GM23338 (cell line): ENCODE data around the gene SPATA20. TPM values are rescaled to one million over a fixed set of nuclear protein-coding genes. Genes with fewer than 3 reads are reported as not detected.

Experiments
- ATAC-seq: fragments of 200-7000 bp; cut with Tn5 transposase; 3 replicates; pipeline ENCODE4 v1.9.1; 2020
- DNase-seq: peaks from one replicate; pipeline ENCODE4 v3.0.0-alpha.2; 2015; ENCODE audit warnings: low spot score
- H2AFZ ChIP-seq: fragments of 200-600 bp; sonication (generic); 2 replicates; pipeline ENCODE4 v1.8.0; 2016; ENCODE audit warnings: antibody characterized with exemption, mild to moderate bottlenecking, moderate library complexity
- H3F3A ChIP-seq: fragments of 200-600 bp; sonication (generic); replicated peaks from 2 replicates; pipeline ENCODE4 v1.8.0; 2017; ENCODE audit warnings: antibody characterized with exemption, mixed run types, low read depth
- H3K27ac ChIP-seq: fragments of 200-600 bp; sonication (generic); 2 replicates; pipeline ENCODE4 v1.6.1; 2016; ENCODE audit warnings: low read depth
- H3K27me3 ChIP-seq: fragments of 200-600 bp; sonication (generic); 2 replicates; pipeline ENCODE4 v1.8.0; 2016; ENCODE audit warnings: mild to moderate bottlenecking, mixed run types, moderate library complexity; ENCODE audit not compliant: insufficient read depth
- H3K36me3 ChIP-seq: fragments of 200-600 bp; sonication (generic); 2 replicates; pipeline ENCODE4 v1.8.0; 2016; ENCODE audit warnings: mild to moderate bottlenecking; ENCODE audit not compliant: insufficient read depth
- H3K4me1 ChIP-seq: fragments of 200-600 bp; sonication (generic); 2 replicates; pipeline ENCODE4 v1.8.0; 2016; ENCODE audit warnings: mild to moderate bottlenecking, moderate library complexity; ENCODE audit not compliant: insufficient read depth
- H3K4me2 ChIP-seq: fragments of 200-600 bp; sonication (generic); 2 replicates; pipeline ENCODE4 v1.7.1; 2017; ENCODE audit warnings: mixed run types
- H3K4me3 ChIP-seq: fragments of 200-600 bp; sonication (generic); 2 replicates; pipeline ENCODE4 v1.6.1; 2016; ENCODE audit warnings: mixed run types
- H3K79me2 ChIP-seq: fragments of 200-600 bp; sonication (generic); replicated peaks from 2 replicates; pipeline ENCODE4 v1.8.0; 2017; ENCODE audit warnings: mild to moderate bottlenecking; ENCODE audit not compliant: insufficient read depth
- H3K9me2 ChIP-seq: fragments of 200-600 bp; sonication (generic); 2 replicates; pipeline ENCODE4 v1.8.0; 2017; ENCODE audit not compliant: insufficient read depth
- H4K20me1 ChIP-seq: fragments of 200-600 bp; sonication (generic); replicated peaks from 2 replicates; pipeline ENCODE4 v1.8.0; 2017; ENCODE audit warnings: mild to moderate bottlenecking; ENCODE audit not compliant: insufficient read depth
- H3K27ac Mint-ChIP-seq: 2 replicates; pipeline ENCODE4 v1.8.0; 2020; ENCODE audit warnings: inconsistent platforms, mild to moderate bottlenecking, moderate library complexity, mixed read lengths
- H3K27me3 Mint-ChIP-seq: 3 replicates; pipeline ENCODE4 v1.8.0; 2022; ENCODE audit warnings: low read depth, mild to moderate bottlenecking, moderate library complexity, mixed read lengths, inconsistent platforms; ENCODE audit not compliant: insufficient read depth, poor library complexity
- H3K36me3 Mint-ChIP-seq: 3 replicates; pipeline ENCODE4 v1.8.0; 2021; ENCODE audit warnings: low read depth, mild to moderate bottlenecking, inconsistent platforms, moderate library complexity, mixed read lengths
- H3K4me1 Mint-ChIP-seq: 3 replicates; pipeline ENCODE4 v1.8.0; 2020; ENCODE audit warnings: mild to moderate bottlenecking, inconsistent platforms, mixed read lengths
- H3K4me3 Mint-ChIP-seq: 3 replicates; pipeline ENCODE4 v1.8.0; 2021; ENCODE audit warnings: moderate library complexity, mild to moderate bottlenecking, inconsistent platforms, mixed read lengths
- H3K9me3 Mint-ChIP-seq: 3 replicates; pipeline ENCODE4 v1.8.0; 2020; ENCODE audit warnings: moderate library complexity, mild to moderate bottlenecking, inconsistent platforms, mixed read lengths
- CTCF ChIP-seq, 2 experiments: fragments of 200-600 bp in 1 of 2; sonication (generic) in 1 of 2; conservative IDR thresholded peaks; 2 replicates each; pipeline versions ENCODE4 v1.5.1 to v1.6.1; 2016 to 2017; ENCODE audit warnings: antibody characterized with exemption in 2 of 2, low read depth in 2 of 2, mild to moderate bottlenecking in 2 of 2, moderate library complexity in 1 of 2
- EZH2 ChIP-seq: fragments of 200-600 bp; sonication (generic); IDR thresholded peaks from one replicate; pipeline ENCODE4 v1.8.0; 2017; ENCODE audit warnings: antibody characterized with exemption, mild to moderate bottlenecking, low read depth; ENCODE audit not compliant: unreplicated experiment
- JUNB ChIP-seq: IDR thresholded peaks from one replicate; pipeline ENCODE4 v1.6.1; 2016; ENCODE audit warnings: antibody characterized with exemption; ENCODE audit not compliant: unreplicated experiment
- NANOG ChIP-seq: IDR thresholded peaks from 2 replicates; pipeline ENCODE4 v1.6.1; 2016; ENCODE audit warnings: antibody characterized with exemption, borderline replicate concordance
- POLR2AphosphoS5 ChIP-seq: IDR thresholded peaks from 2 replicates; pipeline ENCODE4 v1.6.1; 2016; ENCODE audit warnings: antibody characterized with exemption, low read depth
- STAT1 ChIP-seq: IDR thresholded peaks from one replicate; pipeline ENCODE4 v1.6.1; 2016; ENCODE audit warnings: antibody characterized with exemption; ENCODE audit not compliant: unreplicated experiment
- ZNF114 ChIP-seq: fragments of 250-450 bp; sonication (Bioruptor Pico); IDR thresholded peaks from 2 replicates; pipeline ENCODE4 v1.5.0; 2020; ENCODE audit warnings: mild to moderate bottlenecking, moderate library complexity
- ZNF331 ChIP-seq: fragments of 250-450 bp; sonication (Bioruptor Pico); IDR thresholded peaks from 2 replicates; pipeline ENCODE4 v1.5.0; 2020; ENCODE audit warnings: low read depth, mild to moderate bottlenecking, moderate library complexity
- ZNF462 ChIP-seq: fragments of 250-450 bp; sonication (Bioruptor Pico); IDR thresholded peaks from 2 replicates; pipeline ENCODE4 v1.5.0; 2020; ENCODE audit warnings: mild to moderate bottlenecking, moderate library complexity
- polyA plus RNA-seq: library from polyadenylated mRNA; unstranded; fragments of >200 nt; fragmentation: Nextera tagmentation; extraction: Ambion mirVana; gene quantifications from 2 replicates; pipeline ENCODE4 v1.2.1, GENCODE V29; 2016
- total RNA-seq: library from RNA; depleted of rRNA; stranded (reverse); fragments of >200 nt; shearing (Covaris generic); gene quantifications from 2 replicates; pipeline ENCODE4 v1.2.3, GENCODE V29; 2014
- TF ChIP-seq, protein P1 (sequence below): IDR thresholded peaks from one replicate; pipeline ENCODE4 v1.6.1; 2018; ENCODE audit warnings: antibody characterized with exemption; ENCODE audit not compliant: unreplicated experiment

SPATA20 gene
- total and polyA plus RNA-seq, 2 experiments from 2014 or later, result 13.8 to 32.7 TPM

GRCh38 chr17:50558941-50559614 is 12.1 kb downstream of the SPATA20 start (continued):
- TF ChIP-seq STAT1 (no peak), ZNF114 (CRISPR knock-in tag) (no peak), CTCF (conservative IDR thresholded peaks at IDR 0.05; ENCODE audit: low read depth in 2 of 2) (no peak)

GRCh38 chr17:50559674-50560184 is 12.8 kb downstream of the SPATA20 start:
- no peaks in the 10 kb centered on the region for H3K9me3 Mint-ChIP-seq
- peak overlapping the region; percentile 52; the same call in 1 of the 2 replicates for H3K27ac ChIP-seq
- peak; percentile 98 for DNase-seq
- H3K4me1 Mint-ChIP-seq, result peaks cover 34% of the 10 kb centered on the region
- 0 out of 2 replicates have a peak, but pooled peaks cover 9% of the 10 kb centered on the region for H3F3A ChIP-seq
- peaks cover 26% of the 10 kb centered on the region for H3K4me1 ChIP-seq
- peak overlapping the region; percentile 96 for H3K4me2 ChIP-seq
- peak; percentile 63 for ATAC-seq
- H3K27ac Mint-ChIP-seq, result peak overlapping the region; percentile 82; the same call in 1 of the 2 replicates
- H2AFZ ChIP-seq, result peak overlapping the region; percentile 97
- H3K9me2 ChIP-seq, result no peaks in the 10 kb centered on the region
- no peaks in the 10 kb centered on the region for H3K79me2 ChIP-seq
- peak overlapping the region; percentile 62 for H3K4me3 ChIP-seq
- no peaks in the 10 kb centered on the region for H3K36me3 ChIP-seq
- no peaks in the 10 kb centered on the region; the same call in none of the 2 replicates for H4K20me1 ChIP-seq
- H3K36me3 Mint-ChIP-seq, result no peaks in the 10 kb centered on the region
- H3K4me3 Mint-ChIP-seq, result peak overlapping the region; percentile 86
- H3K27me3 ChIP-seq, result peaks cover 69% of the 10 kb centered on the region
- peaks cover 50% of the 10 kb centered on the region for H3K27me3 Mint-ChIP-seq
- no peak for TF ChIP-seq ZNF462
- TF ChIP-seq STAT1, result no peak
- TF ChIP-seq CTCF (conservative IDR thresholded peaks at IDR 0.05; ENCODE audit: low read depth in 2 of 2), result no peak
- TF ChIP-seq, protein P1, sequence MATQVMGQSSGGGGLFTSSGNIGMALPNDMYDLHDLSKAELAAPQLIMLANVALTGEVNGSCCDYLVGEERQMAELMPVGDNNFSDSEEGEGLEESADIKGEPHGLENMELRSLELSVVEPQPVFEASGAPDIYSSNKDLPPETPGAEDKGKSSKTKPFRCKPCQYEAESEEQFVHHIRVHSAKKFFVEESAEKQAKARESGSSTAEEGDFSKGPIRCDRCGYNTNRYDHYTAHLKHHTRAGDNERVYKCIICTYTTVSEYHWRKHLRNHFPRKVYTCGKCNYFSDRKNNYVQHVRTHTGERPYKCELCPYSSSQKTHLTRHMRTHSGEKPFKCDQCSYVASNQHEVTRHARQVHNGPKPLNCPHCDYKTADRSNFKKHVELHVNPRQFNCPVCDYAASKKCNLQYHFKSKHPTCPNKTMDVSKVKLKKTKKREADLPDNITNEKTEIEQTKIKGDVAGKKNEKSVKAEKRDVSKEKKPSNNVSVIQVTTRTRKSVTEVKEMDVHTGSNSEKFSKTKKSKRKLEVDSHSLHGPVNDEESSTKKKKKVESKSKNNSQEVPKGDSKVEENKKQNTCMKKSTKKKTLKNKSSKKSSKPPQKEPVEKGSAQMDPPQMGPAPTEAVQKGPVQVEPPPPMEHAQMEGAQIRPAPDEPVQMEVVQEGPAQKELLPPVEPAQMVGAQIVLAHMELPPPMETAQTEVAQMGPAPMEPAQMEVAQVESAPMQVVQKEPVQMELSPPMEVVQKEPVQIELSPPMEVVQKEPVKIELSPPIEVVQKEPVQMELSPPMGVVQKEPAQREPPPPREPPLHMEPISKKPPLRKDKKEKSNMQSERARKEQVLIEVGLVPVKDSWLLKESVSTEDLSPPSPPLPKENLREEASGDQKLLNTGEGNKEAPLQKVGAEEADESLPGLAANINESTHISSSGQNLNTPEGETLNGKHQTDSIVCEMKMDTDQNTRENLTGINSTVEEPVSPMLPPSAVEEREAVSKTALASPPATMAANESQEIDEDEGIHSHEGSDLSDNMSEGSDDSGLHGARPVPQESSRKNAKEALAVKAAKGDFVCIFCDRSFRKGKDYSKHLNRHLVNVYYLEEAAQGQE, result no peak
- no peak for TF ChIP-seq POLR2AphosphoS5
- no peak for TF ChIP-seq JUNB
- TF ChIP-seq NANOG, result no peak
- no peak for TF ChIP-seq ZNF331 (CRISPR knock-in tag)
- TF ChIP-seq EZH2, result no peak
